Vagina (tissue), 2 donors: ENCODE data around the gene LHFPL3.

Experiments used
- POLR2A ChIP-seq, 2 donors: fragments of 450-650 bp; IDR thresholded peaks; one replicate each; pipeline ENCODE4 v1.6.1; 2017; ENCODE audit warnings: antibody characterized with exemption in 2 of 2, mild to moderate bottlenecking in 2 of 2, moderate library complexity in 2 of 2
- TF ChIP-seq, protein P1 (sequence below), 3 experiments: fragments of 450-650 bp in 2 of 3; fragments of 200-600 bp in 1 of 3; sonication (generic) in 1 of 3; IDR thresholded peaks; one replicate each; pipeline ENCODE4 v1.5.1; 2017 to 2019; ENCODE audit warnings: antibody characterized with exemption in 3 of 3, mild to moderate bottlenecking in 2 of 3, moderate library complexity in 2 of 3

DNA sequence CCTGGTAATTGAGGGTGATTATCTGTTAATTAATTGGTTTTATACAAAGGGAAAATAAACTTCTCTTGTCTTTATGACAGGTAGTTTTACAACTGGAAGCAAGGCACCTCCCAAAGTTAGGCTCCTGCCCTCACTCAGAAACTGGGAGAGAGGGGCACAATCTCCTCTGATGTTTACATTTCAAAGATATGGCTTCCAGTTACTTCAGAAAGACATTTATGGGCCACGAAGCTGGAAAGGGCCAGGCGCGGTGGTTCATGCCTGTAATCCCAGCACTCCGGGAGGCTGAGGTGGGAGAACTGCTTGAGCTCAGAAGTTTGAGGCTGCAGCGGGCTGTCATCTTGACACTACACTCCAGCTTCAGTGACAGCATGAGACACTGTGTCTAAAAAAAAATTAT is 570.0 kb downstream of the LHFPL3 start:
- TF ChIP-seq, protein P1, sequence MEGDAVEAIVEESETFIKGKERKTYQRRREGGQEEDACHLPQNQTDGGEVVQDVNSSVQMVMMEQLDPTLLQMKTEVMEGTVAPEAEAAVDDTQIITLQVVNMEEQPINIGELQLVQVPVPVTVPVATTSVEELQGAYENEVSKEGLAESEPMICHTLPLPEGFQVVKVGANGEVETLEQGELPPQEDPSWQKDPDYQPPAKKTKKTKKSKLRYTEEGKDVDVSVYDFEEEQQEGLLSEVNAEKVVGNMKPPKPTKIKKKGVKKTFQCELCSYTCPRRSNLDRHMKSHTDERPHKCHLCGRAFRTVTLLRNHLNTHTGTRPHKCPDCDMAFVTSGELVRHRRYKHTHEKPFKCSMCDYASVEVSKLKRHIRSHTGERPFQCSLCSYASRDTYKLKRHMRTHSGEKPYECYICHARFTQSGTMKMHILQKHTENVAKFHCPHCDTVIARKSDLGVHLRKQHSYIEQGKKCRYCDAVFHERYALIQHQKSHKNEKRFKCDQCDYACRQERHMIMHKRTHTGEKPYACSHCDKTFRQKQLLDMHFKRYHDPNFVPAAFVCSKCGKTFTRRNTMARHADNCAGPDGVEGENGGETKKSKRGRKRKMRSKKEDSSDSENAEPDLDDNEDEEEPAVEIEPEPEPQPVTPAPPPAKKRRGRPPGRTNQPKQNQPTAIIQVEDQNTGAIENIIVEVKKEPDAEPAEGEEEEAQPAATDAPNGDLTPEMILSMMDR (IDR thresholded peaks at IDR 0.05), result no peak
- no peak for TF ChIP-seq POLR2A (IDR thresholded peaks at IDR 0.05)
